ENCODE results near the gene MEF2A.

MEF2A gene

DNA sequence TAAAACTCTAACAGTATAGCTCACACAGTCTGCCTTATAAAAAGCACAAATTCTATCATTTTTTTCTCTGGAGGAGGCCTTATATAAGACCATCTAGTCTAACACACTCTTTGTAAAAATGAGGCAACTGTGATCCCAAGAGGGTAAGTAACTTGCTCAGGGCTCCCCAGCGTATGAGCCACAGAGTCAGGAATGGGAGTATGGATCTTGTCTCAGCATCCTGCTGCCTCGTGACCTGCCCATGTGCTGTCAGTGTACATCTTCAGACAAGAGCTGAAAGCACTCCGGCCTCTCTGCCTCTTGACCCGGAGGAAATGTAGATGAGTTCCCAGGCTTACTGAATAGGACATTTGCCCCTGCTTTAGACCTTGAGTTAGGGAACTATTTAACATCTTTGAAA is 28.4 kb upstream of the MEF2A start:
- H3K4me3 ChIP-seq (ENCODE audit: low read depth in 1 of 2, low read length in 2 of 2) = no peak overlapping the region
- ATAC-seq (ENCODE audit: insufficient read depth, low read depth) = no peak
- no peak overlapping the region for H2AFZ ChIP-seq (ENCODE audit: low read depth, low read length)

DNA sequence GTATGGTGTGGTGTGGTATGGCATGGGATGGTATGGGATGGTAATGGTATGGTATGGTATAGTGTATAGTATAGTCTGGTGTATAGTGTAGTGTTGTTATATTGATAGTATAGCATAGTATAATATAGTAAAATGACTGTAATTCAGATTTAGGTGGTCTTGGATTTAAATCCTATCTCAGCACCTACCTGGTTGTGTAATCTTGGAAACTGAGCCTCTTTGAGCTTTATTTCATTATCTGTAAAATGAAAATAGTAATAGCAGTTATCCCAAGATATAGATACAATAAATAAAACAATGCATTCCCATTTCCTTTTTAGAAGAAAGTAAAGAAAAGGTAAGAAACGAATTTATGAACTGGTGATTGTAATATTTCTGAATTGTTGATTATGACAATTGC is 27.5 kb upstream of the MEF2A start:
- Histone ChIP-seq H3K9ac (ENCODE audit: low read depth, low read length) (no peak overlapping the region), H3K4me1 (ENCODE audit: insufficient read depth, low read length) (no peaks in the 10 kb centered on the region), H3K36me3 (ENCODE audit: insufficient read depth, low read length) (no peaks in the 10 kb centered on the region), H2AFZ (ENCODE audit: low read depth, low read length) (no peak overlapping the region), H3K27me3 (ENCODE audit: insufficient read depth, low read length, poor library complexity) (no peaks in the 10 kb centered on the region), H3K79me2 (ENCODE audit: insufficient read depth, low read length) (no peaks in the 10 kb centered on the region), H3K27ac (ENCODE audit: low read length) (no peak overlapping the region), H4K20me1 (ENCODE audit: insufficient read depth, low read length) (no peaks in the 10 kb centered on the region), H3K9me3 (ENCODE audit: insufficient read depth, low read length, severe bottlenecking) (no peaks in the 10 kb centered on the region), H3K4me2 (ENCODE audit: insufficient read depth, low read length) (no peak overlapping the region), H3K4me3 (ENCODE audit: low read depth in 1 of 2, low read length in 2 of 2) (no peak overlapping the region)
- DNase-seq (no peak), ATAC-seq (ENCODE audit: insufficient read depth, low read depth) (no peak)
- TF ChIP-seq CTCF (IDR thresholded peaks at IDR 0.05; ENCODE audit: borderline replicate concordance, extremely low read depth, low read length, poor library complexity, severe bottlenecking) (no peak), EZH2 (IDR thresholded peaks at IDR 0.05; ENCODE audit: borderline replicate concordance, low read depth, low read length, severe bottlenecking) (no peak)

More for the DNA sequence above, 28.4 kb upstream of the MEF2A start:
- no peaks in the 10 kb centered on the region for H3K27me3 ChIP-seq (ENCODE audit: insufficient read depth, low read length, poor library complexity)
- no peak overlapping the region for H3K9ac ChIP-seq (ENCODE audit: low read depth, low read length)
- H3K9me3 ChIP-seq (ENCODE audit: insufficient read depth, low read length, severe bottlenecking) = no peaks in the 10 kb centered on the region
- no peak for TF ChIP-seq CTCF (IDR thresholded peaks at IDR 0.05; ENCODE audit: borderline replicate concordance, extremely low read depth, low read length, poor library complexity, severe bottlenecking)
- TF ChIP-seq EZH2 (IDR thresholded peaks at IDR 0.05; ENCODE audit: borderline replicate concordance, low read depth, low read length, severe bottlenecking) = no peak
- no peak overlapping the region for H3K27ac ChIP-seq (ENCODE audit: low read length)
- no peaks in the 10 kb centered on the region for H3K4me1 ChIP-seq (ENCODE audit: insufficient read depth, low read length)
- no peaks in the 10 kb centered on the region for H3K36me3 ChIP-seq (ENCODE audit: insufficient read depth, low read length)
- H3K4me2 ChIP-seq (ENCODE audit: insufficient read depth, low read length) = no peak overlapping the region
- DNase-seq = no peak
- no peaks in the 10 kb centered on the region for H4K20me1 ChIP-seq (ENCODE audit: insufficient read depth, low read length)
- H3K79me2 ChIP-seq (ENCODE audit: insufficient read depth, low read length) = no peaks in the 10 kb centered on the region

DNA sequence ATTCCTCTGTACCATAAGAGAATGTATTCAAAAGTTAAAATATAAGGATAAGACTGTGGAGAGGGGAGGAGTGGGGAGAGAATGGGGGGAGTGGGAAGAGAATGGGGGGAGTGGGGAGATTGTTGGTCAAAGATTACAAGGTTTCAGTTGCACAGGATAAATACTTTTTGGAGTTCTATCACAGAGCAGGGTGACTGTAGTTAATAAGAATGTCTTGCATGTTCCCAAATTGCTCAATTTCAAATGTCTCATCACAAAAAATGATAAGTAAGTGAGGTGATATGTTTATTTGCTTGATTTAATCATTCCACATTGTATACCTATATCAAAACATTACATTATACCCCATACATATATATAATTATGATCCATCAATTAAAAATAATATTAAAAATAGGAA is 23.0 kb upstream of the MEF2A start:
- TF ChIP-seq CTCF (IDR thresholded peaks at IDR 0.05; ENCODE audit: borderline replicate concordance, extremely low read depth, low read length, poor library complexity, severe bottlenecking) (no peak), EZH2 (IDR thresholded peaks at IDR 0.05; ENCODE audit: borderline replicate concordance, low read depth, low read length, severe bottlenecking) (no peak)
- no peaks in the 10 kb centered on the region for H4K20me1 ChIP-seq (ENCODE audit: insufficient read depth, low read length)
- H3K27me3 ChIP-seq (ENCODE audit: insufficient read depth, low read length, poor library complexity) = no peaks in the 10 kb centered on the region
- H3K9me3 ChIP-seq (ENCODE audit: insufficient read depth, low read length, severe bottlenecking) = no peaks in the 10 kb centered on the region
- H2AFZ ChIP-seq (ENCODE audit: low read depth, low read length) = no peak overlapping the region
- no peak for ATAC-seq (ENCODE audit: insufficient read depth, low read depth)
- no peak for DNase-seq
- no peaks in the 10 kb centered on the region for H3K36me3 ChIP-seq (ENCODE audit: insufficient read depth, low read length)
- H3K27ac ChIP-seq (ENCODE audit: low read length) = no peak overlapping the region
- no peaks in the 10 kb centered on the region for H3K79me2 ChIP-seq (ENCODE audit: insufficient read depth, low read length)
- H3K4me1 ChIP-seq (ENCODE audit: insufficient read depth, low read length) = no peaks in the 10 kb centered on the region
- no peak overlapping the region for H3K4me3 ChIP-seq (ENCODE audit: low read depth in 1 of 2, low read length in 2 of 2)
- no peak overlapping the region for H3K9ac ChIP-seq (ENCODE audit: low read depth, low read length)
- H3K4me2 ChIP-seq (ENCODE audit: insufficient read depth, low read length) = no peak overlapping the region

GRCh38 chr15:99545605-99546004 is 20.2 kb upstream of the MEF2A start:
- Histone ChIP-seq H3K9ac (ENCODE audit: low read depth, low read length) (no peak overlapping the region), H2AFZ (ENCODE audit: low read depth, low read length) (no peak overlapping the region), H3K9me3 (ENCODE audit: insufficient read depth, low read length, severe bottlenecking) (no peaks in the 10 kb centered on the region), H3K4me1 (ENCODE audit: insufficient read depth, low read length) (no peaks in the 10 kb centered on the region), H3K4me3 (ENCODE audit: low read depth in 1 of 2, low read length in 2 of 2) (no peak overlapping the region), H3K27me3 (ENCODE audit: insufficient read depth, low read length, poor library complexity) (no peaks in the 10 kb centered on the region), H3K27ac (ENCODE audit: low read length) (no peak overlapping the region), H3K79me2 (ENCODE audit: insufficient read depth, low read length) (no peaks in the 10 kb centered on the region), H3K4me2 (ENCODE audit: insufficient read depth, low read length) (no peak overlapping the region), H4K20me1 (ENCODE audit: insufficient read depth, low read length) (no peaks in the 10 kb centered on the region), H3K36me3 (ENCODE audit: insufficient read depth, low read length) (no peaks in the 10 kb centered on the region)
- TF ChIP-seq EZH2 (IDR thresholded peaks at IDR 0.05; ENCODE audit: borderline replicate concordance, low read depth, low read length, severe bottlenecking) (no peak), CTCF (IDR thresholded peaks at IDR 0.05; ENCODE audit: borderline replicate concordance, extremely low read depth, low read length, poor library complexity, severe bottlenecking) (no peak)
- DNase-seq (no peak), ATAC-seq (ENCODE audit: insufficient read depth, low read depth) (no peak)
